ENCODE data around the gene OPCML. TPM values are rescaled to one million over a fixed set of nuclear protein-coding genes. Genes with fewer than 3 reads are reported as not detected.

Gene OPCML
- total and polyA plus RNA-seq, 12 donors = under 0.01 to 1.2 (median 0.39) TPM

DNA sequence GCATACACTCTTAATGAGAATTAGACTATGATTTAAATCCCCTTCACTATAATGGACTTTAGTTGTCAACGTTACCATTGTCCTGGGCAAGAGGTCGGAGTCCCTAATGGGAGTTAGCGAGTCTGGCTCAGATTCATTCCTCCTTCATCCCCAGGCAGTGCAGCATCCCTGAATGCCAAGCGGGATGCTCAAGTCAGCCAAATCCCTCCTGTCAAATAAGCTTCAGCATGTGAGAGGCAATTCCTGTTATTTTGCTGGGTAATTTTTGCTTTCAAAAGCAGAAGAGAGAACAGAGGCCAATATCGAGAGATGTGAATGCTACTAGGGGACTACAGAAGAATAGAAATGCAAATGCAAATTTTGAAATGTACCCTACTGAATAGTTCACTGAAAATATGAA lies 186.2 kb downstream of the OPCML start:
- TF ChIP-seq, protein P1, sequence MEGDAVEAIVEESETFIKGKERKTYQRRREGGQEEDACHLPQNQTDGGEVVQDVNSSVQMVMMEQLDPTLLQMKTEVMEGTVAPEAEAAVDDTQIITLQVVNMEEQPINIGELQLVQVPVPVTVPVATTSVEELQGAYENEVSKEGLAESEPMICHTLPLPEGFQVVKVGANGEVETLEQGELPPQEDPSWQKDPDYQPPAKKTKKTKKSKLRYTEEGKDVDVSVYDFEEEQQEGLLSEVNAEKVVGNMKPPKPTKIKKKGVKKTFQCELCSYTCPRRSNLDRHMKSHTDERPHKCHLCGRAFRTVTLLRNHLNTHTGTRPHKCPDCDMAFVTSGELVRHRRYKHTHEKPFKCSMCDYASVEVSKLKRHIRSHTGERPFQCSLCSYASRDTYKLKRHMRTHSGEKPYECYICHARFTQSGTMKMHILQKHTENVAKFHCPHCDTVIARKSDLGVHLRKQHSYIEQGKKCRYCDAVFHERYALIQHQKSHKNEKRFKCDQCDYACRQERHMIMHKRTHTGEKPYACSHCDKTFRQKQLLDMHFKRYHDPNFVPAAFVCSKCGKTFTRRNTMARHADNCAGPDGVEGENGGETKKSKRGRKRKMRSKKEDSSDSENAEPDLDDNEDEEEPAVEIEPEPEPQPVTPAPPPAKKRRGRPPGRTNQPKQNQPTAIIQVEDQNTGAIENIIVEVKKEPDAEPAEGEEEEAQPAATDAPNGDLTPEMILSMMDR (IDR thresholded peaks at IDR 0.05) = no peak
- WGBS, 2 donors = 89 to 92% methylated on average over 5 of the region's 5 CpGs
- intact Hi-C loops (cut with DNase I) = no loop called here
- H3K36me3 ChIP-seq = no peaks in the 10 kb centered on the region
- ATAC-seq (no peak), DNase-seq (no peak)
- peaks cover 0 to 19% (median 0%) of the 10 kb centered on the region in 7 donors for H3K27me3 ChIP-seq
- H3K27ac ChIP-seq = no peak overlapping the region
- no peak overlapping the region for H3K4me3 ChIP-seq
- H3K4me1 ChIP-seq = no peaks in the 10 kb centered on the region
- no peaks in the 10 kb centered on the region for H3K9me3 ChIP-seq

DNA sequence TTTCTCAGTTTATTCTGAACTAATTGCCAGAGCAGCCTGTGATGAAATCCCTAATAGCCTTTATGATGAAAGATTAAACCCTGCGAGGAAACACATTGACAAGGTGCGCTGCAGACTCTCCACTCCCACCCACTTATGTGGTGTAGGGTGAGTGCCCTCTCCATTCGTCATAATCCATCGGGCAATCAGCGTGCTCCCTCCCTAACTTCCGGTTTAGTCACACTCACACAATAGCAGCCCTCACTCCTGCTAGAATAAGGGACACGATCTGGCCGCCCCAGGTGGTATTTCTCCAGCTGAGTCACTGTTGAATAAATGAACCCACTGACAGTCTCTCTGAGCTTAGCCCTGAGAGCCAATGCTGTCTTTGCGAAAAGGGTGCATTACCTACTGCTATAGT lies 188.3 kb downstream of the OPCML start:
- DNase-seq = no peak
- no peak for ATAC-seq
- H3K9me3 ChIP-seq = no peaks in the 10 kb centered on the region
- TF ChIP-seq, protein P1 (IDR thresholded peaks at IDR 0.05) = no peak
- H3K27ac ChIP-seq = no peak overlapping the region
- no peaks in the 10 kb centered on the region for H3K4me1 ChIP-seq
- WGBS, 2 donors = 56 to 58% methylated on average over 9 of the region's 9 CpGs
- no peaks in the 10 kb centered on the region for H3K36me3 ChIP-seq
- no peak overlapping the region for H3K4me3 ChIP-seq
- peaks cover 0 to 19% (median 2%) of the 10 kb centered on the region in 7 donors for H3K27me3 ChIP-seq
- intact Hi-C loops (cut with DNase I) = no loop called here

DNA sequence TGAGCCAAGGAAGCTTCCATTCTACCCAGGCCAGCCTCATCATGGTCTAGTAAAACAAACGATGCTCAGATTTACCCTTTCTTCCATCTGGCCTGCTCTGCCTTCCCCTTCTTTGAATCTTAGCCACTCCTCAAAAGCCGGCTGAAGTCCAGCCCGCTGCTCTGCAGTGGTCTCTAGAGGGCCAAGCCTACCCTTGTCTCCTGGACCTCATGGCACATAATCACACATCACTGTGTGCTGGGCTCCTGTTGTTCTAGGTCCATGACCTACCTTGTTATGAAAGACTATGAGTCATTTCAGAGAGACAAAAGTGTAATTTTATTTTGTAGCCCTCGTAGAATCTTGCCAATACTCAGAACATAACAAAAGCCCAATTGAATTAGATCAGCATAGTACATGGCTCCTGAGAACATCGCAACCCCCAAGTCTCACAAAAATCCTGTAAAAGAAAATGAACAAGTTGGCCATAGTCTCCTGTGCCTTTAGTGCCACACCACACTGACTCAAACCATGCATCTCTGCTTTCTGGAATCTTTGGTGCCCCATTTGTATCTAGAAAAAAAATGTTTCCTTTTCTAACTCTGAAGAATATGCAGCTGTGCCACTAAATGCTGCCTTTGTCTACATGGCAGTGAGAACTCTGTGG lies 192.7 kb downstream of the OPCML start:
- Histone ChIP-seq H3K9me3 (peaks cover 0 to 8% (median 0%) of the 10 kb centered on the region in 11 donors), H3K27me3 (peaks cover 0 to 11% (median 0%) of the 10 kb centered on the region in 7 donors), H3K4me1 (no peaks in the 10 kb centered on the region), H3K36me3 (no peaks in the 10 kb centered on the region), H3K27ac (no peak overlapping the region), H3K4me3 (no peak overlapping the region)
- DNase-seq = no peak
- intact Hi-C loops (cut with DNase I) = no loop called here
- TF ChIP-seq, protein P1 (IDR thresholded peaks at IDR 0.05) = no peak
- WGBS, 2 donors = 69 to 76% methylated on average over 5 of the region's 5 CpGs
- ATAC-seq = no peak

DNA sequence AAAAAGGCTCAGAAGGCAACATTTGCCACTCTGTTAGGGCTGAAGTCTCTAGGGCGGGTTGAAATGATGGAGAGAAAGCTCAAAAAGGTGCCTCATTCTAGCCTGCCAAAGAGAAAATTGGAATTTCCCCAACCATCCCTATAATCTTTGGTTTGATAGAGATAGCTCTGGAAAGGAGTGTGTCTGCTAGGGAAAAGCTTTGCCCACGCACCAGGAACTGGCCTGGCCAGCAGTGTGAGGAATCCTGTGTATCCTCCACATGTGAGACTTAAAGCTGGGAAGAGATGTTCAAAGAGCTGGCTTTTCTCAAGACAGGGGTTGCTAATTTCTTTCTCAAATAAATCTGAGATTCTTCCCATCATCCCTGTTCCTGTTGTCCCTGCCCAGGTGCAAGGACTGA lies 193.7 kb downstream of the OPCML start:
- peaks cover 0 to 8% (median 0%) of the 10 kb centered on the region in 11 donors for H3K9me3 ChIP-seq
- intact Hi-C loops (cut with DNase I) = no loop called here

More for the DNA sequence above, 193.7 kb downstream of the OPCML start:
- no peaks in the 10 kb centered on the region for H3K36me3 ChIP-seq
- no peak for DNase-seq
- no peaks in the 10 kb centered on the region for H3K4me1 ChIP-seq
- no peak overlapping the region for H3K4me3 ChIP-seq
- H3K27me3 ChIP-seq = peaks cover 0 to 13% (median 0%) of the 10 kb centered on the region in 7 donors
- no peak for ATAC-seq
- no peak overlapping the region for H3K27ac ChIP-seq
- 69 to 73% methylated on average over 2 of the region's 2 CpGs for WGBS, 2 donors
- TF ChIP-seq, protein P1 (IDR thresholded peaks at IDR 0.05) = no peak
